ENCODE results near the gene FAM114A2. TPM values are rescaled to one million over a fixed set of nuclear protein-coding genes. Genes with fewer than 3 reads are reported as not detected.

Gene FAM114A2
- total RNA-seq, 2 donors from 2014 or later: 18.0 to 19.7 TPM

GRCh38 chr5:154044099-154044498, 5.4 kb upstream of the FAM114A2 start:
- Mint-ChIP-seq H3K36me3 (ENCODE audit: low read depth) (no peaks in the 10 kb centered on the region), H3K27ac (no peak overlapping the region), H3K4me3 (no peak overlapping the region), H3K9me3 (no peaks in the 10 kb centered on the region), H3K27me3 (ENCODE audit: insufficient read depth) (no peaks in the 10 kb centered on the region), H3K4me1 (peaks cover 8% of the 10 kb centered on the region)
- Histone ChIP-seq H3K36me3 (ENCODE audit: control insufficient read depth, insufficient read depth, low read length) (no peaks in the 10 kb centered on the region), H3K4me3 (ENCODE audit: low read length) (no peak overlapping the region), H3K27me3 (ENCODE audit: control insufficient read depth, insufficient read depth, low read length, poor library complexity, severe bottlenecking) (no peaks in the 10 kb centered on the region), H3K27ac (ENCODE audit: low read depth, low read length) (no peak overlapping the region), H3K9ac (ENCODE audit: extremely low read depth, low read length, poor library complexity, severe bottlenecking) (no peak overlapping the region), H3K9me3 (ENCODE audit: control insufficient read depth, low read length) (no peaks in the 10 kb centered on the region), H3K4me1 (ENCODE audit: control insufficient read depth, insufficient read depth, low read length) (no peaks in the 10 kb centered on the region)
- TF ChIP-seq, protein P1, sequence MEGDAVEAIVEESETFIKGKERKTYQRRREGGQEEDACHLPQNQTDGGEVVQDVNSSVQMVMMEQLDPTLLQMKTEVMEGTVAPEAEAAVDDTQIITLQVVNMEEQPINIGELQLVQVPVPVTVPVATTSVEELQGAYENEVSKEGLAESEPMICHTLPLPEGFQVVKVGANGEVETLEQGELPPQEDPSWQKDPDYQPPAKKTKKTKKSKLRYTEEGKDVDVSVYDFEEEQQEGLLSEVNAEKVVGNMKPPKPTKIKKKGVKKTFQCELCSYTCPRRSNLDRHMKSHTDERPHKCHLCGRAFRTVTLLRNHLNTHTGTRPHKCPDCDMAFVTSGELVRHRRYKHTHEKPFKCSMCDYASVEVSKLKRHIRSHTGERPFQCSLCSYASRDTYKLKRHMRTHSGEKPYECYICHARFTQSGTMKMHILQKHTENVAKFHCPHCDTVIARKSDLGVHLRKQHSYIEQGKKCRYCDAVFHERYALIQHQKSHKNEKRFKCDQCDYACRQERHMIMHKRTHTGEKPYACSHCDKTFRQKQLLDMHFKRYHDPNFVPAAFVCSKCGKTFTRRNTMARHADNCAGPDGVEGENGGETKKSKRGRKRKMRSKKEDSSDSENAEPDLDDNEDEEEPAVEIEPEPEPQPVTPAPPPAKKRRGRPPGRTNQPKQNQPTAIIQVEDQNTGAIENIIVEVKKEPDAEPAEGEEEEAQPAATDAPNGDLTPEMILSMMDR (conservative IDR thresholded peaks at IDR 0.05): no peak
- WGBS, 2 experiments (ENCODE audit: insufficient coverage in 1 of 2, insufficient read length in 1 of 2): 87 to 100% methylated on average over 3 of the region's 3 CpGs
- no peak for DNase-seq

DNA sequence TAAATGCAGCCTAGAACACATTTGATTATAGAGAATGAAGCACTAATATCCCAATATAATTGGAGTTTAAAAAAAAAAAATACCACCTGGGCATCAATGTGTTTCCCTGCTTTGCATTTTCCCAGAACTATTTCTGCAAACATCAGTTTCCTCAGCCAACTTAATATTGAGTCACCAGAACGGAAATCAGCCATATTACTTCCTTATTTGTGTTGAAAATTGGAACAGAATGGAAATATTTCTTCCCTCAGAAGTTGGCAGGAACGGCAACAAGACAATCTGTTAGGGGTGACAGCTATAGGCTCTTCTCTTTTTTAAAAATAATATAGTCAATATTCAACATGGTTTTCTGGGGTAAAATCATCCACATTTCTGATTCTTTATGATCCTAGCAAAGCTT, 4.1 kb upstream of the FAM114A2 start:
- DNase-seq: no peak
- Histone ChIP-seq H3K9ac (ENCODE audit: extremely low read depth, low read length, poor library complexity, severe bottlenecking) (no peak overlapping the region), H3K9me3 (ENCODE audit: control insufficient read depth, low read length) (no peaks in the 10 kb centered on the region), H3K36me3 (ENCODE audit: control insufficient read depth, insufficient read depth, low read length) (no peaks in the 10 kb centered on the region), H3K27ac (ENCODE audit: low read depth, low read length) (no peak overlapping the region), H3K4me3 (ENCODE audit: low read length) (no peak overlapping the region), H3K4me1 (ENCODE audit: control insufficient read depth, insufficient read depth, low read length) (no peaks in the 10 kb centered on the region), H3K27me3 (ENCODE audit: control insufficient read depth, insufficient read depth, low read length, poor library complexity, severe bottlenecking) (no peaks in the 10 kb centered on the region)
- TF ChIP-seq, protein P1 (conservative IDR thresholded peaks at IDR 0.05): no peak
- WGBS, 2 experiments (ENCODE audit: insufficient coverage in 1 of 2, insufficient read length in 1 of 2): 96 to 100% methylated on average over 1 to 2 of the region's 2 CpGs
- Mint-ChIP-seq H3K9me3 (no peaks in the 10 kb centered on the region), H3K27ac (no peak overlapping the region), H3K4me3 (no peak overlapping the region), H3K27me3 (ENCODE audit: insufficient read depth) (no peaks in the 10 kb centered on the region), H3K4me1 (peaks cover 11% of the 10 kb centered on the region), H3K36me3 (ENCODE audit: low read depth) (no peaks in the 10 kb centered on the region)

DNA sequence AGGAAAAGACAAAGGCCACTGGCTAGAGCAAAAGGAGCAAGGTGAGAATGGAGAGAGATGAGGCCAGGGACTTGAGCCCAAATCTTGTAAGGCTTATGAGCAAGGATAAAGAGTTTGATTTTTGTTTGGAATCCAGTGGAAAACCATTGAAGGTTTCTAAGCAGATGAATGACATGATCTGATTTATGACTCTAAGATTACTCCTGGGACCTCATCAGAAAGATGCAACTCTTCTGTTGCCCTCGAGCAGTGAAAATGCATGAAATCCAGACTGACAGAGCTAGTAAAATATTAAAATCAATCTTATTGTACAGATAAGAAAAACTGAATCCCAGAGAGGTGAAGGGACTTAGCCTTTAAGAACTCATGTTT, 734 bp upstream of the FAM114A2 start:
- Histone ChIP-seq H3K4me3 (ENCODE audit: low read length) (peak overlapping the region; percentile 97), H3K27me3 (ENCODE audit: control insufficient read depth, insufficient read depth, low read length, poor library complexity, severe bottlenecking) (no peaks in the 10 kb centered on the region), H3K36me3 (ENCODE audit: control insufficient read depth, insufficient read depth, low read length) (no peaks in the 10 kb centered on the region), H3K4me1 (ENCODE audit: control insufficient read depth, insufficient read depth, low read length) (no peaks in the 10 kb centered on the region), H3K9me3 (ENCODE audit: control insufficient read depth, low read length) (no peaks in the 10 kb centered on the region), H3K27ac (ENCODE audit: low read depth, low read length) (no peak overlapping the region), H3K9ac (ENCODE audit: extremely low read depth, low read length, poor library complexity, severe bottlenecking) (peak overlapping the region; percentile 81)
- peaks cover 11% of the 10 kb centered on the region for H3K4me1 Mint-ChIP-seq
- peak overlapping the region; percentile 95 for H3K27ac Mint-ChIP-seq
- TF ChIP-seq, protein P1 (conservative IDR thresholded peaks at IDR 0.05): no peak
- no peak for DNase-seq
- no peaks in the 10 kb centered on the region for H3K36me3 Mint-ChIP-seq (ENCODE audit: low read depth)
- H3K9me3 Mint-ChIP-seq: no peaks in the 10 kb centered on the region
- no peaks in the 10 kb centered on the region for H3K27me3 Mint-ChIP-seq (ENCODE audit: insufficient read depth)
- 67% methylated on average over 1 of the region's 1 CpG; no CpG with 5 or more reads in 1 of the 2 experiments for WGBS, 2 experiments (ENCODE audit: insufficient coverage in 1 of 2, insufficient read length in 1 of 2)
- peak overlapping the region; percentile 94 for H3K4me3 Mint-ChIP-seq

Measured in endodermal cell (in vitro differentiated cells).